Trophoblast cell (in vitro differentiated cells and primary cell): ENCODE data around the gene BMPR2.
A peak's percentile ranks its signal among the peaks of the same experiment; 100 is the strongest.
"Not testable (repeated sequence)": the region's sequence is repeated elsewhere in the genome, so short reads cannot be mapped to it uniquely, and the experiment has no call there.

ENCODE experiments used
- DNase-seq, 2 donors: peaks; one replicate each; pipeline ENCODE4 v3.0.0-alpha.2; 2016
- H2AFZ ChIP-seq: 2 replicates; pipeline ENCODE4 v1.6.1; 2013; ENCODE audit warnings: low read length, moderate library complexity, mild to moderate bottlenecking; ENCODE audit not compliant: insufficient read depth, poor library complexity
- H2AK5ac ChIP-seq: 2 replicates; pipeline ENCODE4 v1.6.1; 2013; ENCODE audit warnings: mild to moderate bottlenecking, low read length
- H2BK120ac ChIP-seq: 2 replicates; pipeline ENCODE4 v1.6.1; 2013; ENCODE audit warnings: low read length, mild to moderate bottlenecking, moderate library complexity; ENCODE audit not compliant: insufficient read depth, poor library complexity
- H2BK12ac ChIP-seq: 2 replicates; pipeline ENCODE4 v1.6.1; 2013; ENCODE audit warnings: mild to moderate bottlenecking, low read length, moderate library complexity
- H2BK5ac ChIP-seq: 2 replicates; pipeline ENCODE4 v1.6.1; 2013; ENCODE audit warnings: low read length, low read depth, moderate library complexity, mild to moderate bottlenecking; ENCODE audit not compliant: poor library complexity
- H3K14ac ChIP-seq: 2 replicates; pipeline ENCODE4 v1.6.1; 2013; ENCODE audit warnings: mild to moderate bottlenecking, low read length
- H3K18ac ChIP-seq: 2 replicates; pipeline ENCODE4 v1.6.1; 2013; ENCODE audit warnings: mild to moderate bottlenecking, low read length
- H3K23ac ChIP-seq: 2 replicates; pipeline ENCODE4 v1.6.1; 2013; ENCODE audit warnings: low read length
- H3K27ac ChIP-seq: 2 replicates; pipeline ENCODE4 v1.5.1; 2013; ENCODE audit warnings: low read depth, mild to moderate bottlenecking, inconsistent platforms, low read length, moderate library complexity
- H3K27me3 ChIP-seq: 2 replicates; pipeline ENCODE4 v1.6.1; 2013; ENCODE audit warnings: inconsistent platforms, mild to moderate bottlenecking, low read length, moderate library complexity; ENCODE audit not compliant: insufficient read depth
- H3K36me3 ChIP-seq, 2 experiments: 1 replicate in 1 of 2; 2 replicates in 1 of 2; pipeline ENCODE4 v1.6.1; 2013; ENCODE audit warnings: low read length in 2 of 2, mild to moderate bottlenecking in 2 of 2, moderate library complexity in 1 of 2; ENCODE audit not compliant: insufficient read depth in 2 of 2, control insufficient read depth in 1 of 2
- H3K4ac ChIP-seq: 2 replicates; pipeline ENCODE4 v1.6.1; 2013; ENCODE audit warnings: low read depth, mild to moderate bottlenecking, low read length, moderate library complexity
- H3K4me1 ChIP-seq, 2 experiments: 1 replicate in 1 of 2; 2 replicates in 1 of 2; pipeline ENCODE4 v1.6.1; 2013; ENCODE audit warnings: low read length in 2 of 2, mild to moderate bottlenecking in 2 of 2, moderate library complexity in 1 of 2; ENCODE audit not compliant: insufficient read depth in 2 of 2, control insufficient read depth in 1 of 2
- H3K4me2 ChIP-seq: 2 replicates; pipeline ENCODE4 v1.6.1; 2013; ENCODE audit warnings: inconsistent platforms, mild to moderate bottlenecking, low read length, moderate library complexity
- H3K4me3 ChIP-seq: 2 replicates; pipeline ENCODE4 v1.5.1; 2013; ENCODE audit warnings: mild to moderate bottlenecking, low read depth, low read length, inconsistent platforms
- H3K79me1 ChIP-seq: one replicate; pipeline ENCODE4 v1.6.1; 2013; ENCODE audit warnings: low read length
- H3K79me2 ChIP-seq: 2 replicates; pipeline ENCODE4 v1.6.1; 2013; ENCODE audit warnings: low read length, mild to moderate bottlenecking; ENCODE audit not compliant: control insufficient read depth, insufficient read depth, poor library complexity
- H3K9ac ChIP-seq: 2 replicates; pipeline ENCODE4 v1.6.1; 2013; ENCODE audit warnings: mild to moderate bottlenecking, low read length
- H3K9me3 ChIP-seq: 2 replicates; pipeline ENCODE4 v1.6.1; 2013; ENCODE audit warnings: low read depth, mild to moderate bottlenecking, control low read depth, inconsistent platforms, low read length; ENCODE audit not compliant: insufficient read depth
- H4K12ac ChIP-seq: 2 replicates; pipeline ENCODE4 v1.6.1; 2013; ENCODE audit warnings: low read depth, mild to moderate bottlenecking, low read length, moderate library complexity
- H4K8ac ChIP-seq: 2 replicates; pipeline ENCODE4 v1.6.1; 2013; ENCODE audit warnings: low read depth, mild to moderate bottlenecking, low read length, moderate library complexity
- H4K91ac ChIP-seq: one replicate; pipeline ENCODE4 v1.6.1; 2013; ENCODE audit warnings: low read depth, mild to moderate bottlenecking, low read length, moderate library complexity
- WGBS: extraction: QIAGEN DNeasy Blood & Tissue Kit; methylation state at CpG from one replicate; pipeline ENCODE4 v1.1.7; 2013; ENCODE audit warnings: missing lambda C conversion rate; ENCODE audit not compliant: insufficient read length, insufficient coverage; ENCODE audit errors: extremely low coverage; 5-methylcytosine and 5-hydroxymethylcytosine counted together

BMPR2 gene

GRCh38 chr2:202353430-202353829 lies 22.7 kb upstream of the BMPR2 start:
- H3K4ac ChIP-seq = no peak overlapping the region
- H2AFZ ChIP-seq = no peak overlapping the region
- no peaks in the 10 kb centered on the region for H3K4me1 ChIP-seq
- H3K9ac ChIP-seq = no peak overlapping the region
- DNase-seq = peak in 1 of 2 donors; percentile 34
- H4K91ac ChIP-seq = no peak overlapping the region
- H3K79me1 ChIP-seq = peaks cover 2% of the 10 kb centered on the region
- H2AK5ac ChIP-seq = no peak overlapping the region
- no peak overlapping the region for H3K23ac ChIP-seq
- H2BK12ac ChIP-seq = no peak overlapping the region
- no peak overlapping the region for H2BK5ac ChIP-seq
- H3K9me3 ChIP-seq = no peaks in the 10 kb centered on the region
- no peaks in the 10 kb centered on the region for H3K27me3 ChIP-seq
- no peak overlapping the region for H3K14ac ChIP-seq
- WGBS = no CpG with 5 or more reads among the region's 2 CpGs
- H2BK120ac ChIP-seq = no peak overlapping the region
- H3K79me2 ChIP-seq = no peaks in the 10 kb centered on the region
- no peak overlapping the region for H3K18ac ChIP-seq
- H3K4me2 ChIP-seq = no peak overlapping the region
- H4K8ac ChIP-seq = no peak overlapping the region
- no peak overlapping the region for H3K4me3 ChIP-seq
- no peaks in the 10 kb centered on the region for H3K36me3 ChIP-seq
- H3K27ac ChIP-seq = no peak overlapping the region
- H4K12ac ChIP-seq = no peak overlapping the region

GRCh38 chr2:202355993-202356505 lies 20.1 kb upstream of the BMPR2 start:
- Histone ChIP-seq H2BK5ac (no peak overlapping the region), H3K9me3 (no peaks in the 10 kb centered on the region), H3K14ac (no peak overlapping the region), H3K18ac (no peak overlapping the region), H3K4me3 (no peak overlapping the region), H4K8ac (no peak overlapping the region), H3K36me3 (no peaks in the 10 kb centered on the region), H4K91ac (no peak overlapping the region), H3K23ac (no peak overlapping the region), H3K27me3 (no peaks in the 10 kb centered on the region), H2BK120ac (no peak overlapping the region), H4K12ac (no peak overlapping the region), H3K4ac (no peak overlapping the region), H3K79me1 (peaks cover 14% of the 10 kb centered on the region), H3K79me2 (no peaks in the 10 kb centered on the region), H3K9ac (no peak overlapping the region), H3K4me2 (no peak overlapping the region), H3K4me1 (peaks cover 0 to 2% of the 10 kb centered on the region in 2 experiments), H3K27ac (no peak overlapping the region), H2AK5ac (no peak overlapping the region), H2AFZ (no peak overlapping the region), H2BK12ac (no peak overlapping the region)
- DNase-seq = no peak
- no CpG with 5 or more reads among the region's 1 CpG for WGBS

- peaks cover 25% of the 10 kb centered on the region for H3K79me1 ChIP-seq
- no CpG with 5 or more reads among the region's 8 CpGs for WGBS
Observed at GRCh38 chr2:202358924-202359323, 17.2 kb upstream of the BMPR2 start.

GRCh38 chr2:202360646-202361045 lies 15.5 kb upstream of the BMPR2 start:
- Histone ChIP-seq H3K79me2 (peaks cover 2% of the 10 kb centered on the region), H2BK5ac (peak overlapping the region; percentile 3), H2BK120ac (peak overlapping the region; percentile 84), H3K4ac (no peak overlapping the region), H2AK5ac (no peak overlapping the region), H3K9ac (no peak overlapping the region), H3K36me3 (no peaks in the 10 kb centered on the region), H3K4me2 (no peak overlapping the region), H3K9me3 (no peaks in the 10 kb centered on the region), H3K79me1 (peaks cover 25% of the 10 kb centered on the region), H4K8ac (no peak overlapping the region), H3K14ac (no peak overlapping the region), H3K27ac (peak overlapping the region; percentile 70), H3K4me3 (no peak overlapping the region), H3K4me1 (peaks cover 14 to 15% of the 10 kb centered on the region in 2 experiments), H3K23ac (no peak overlapping the region), H2AFZ (no peak overlapping the region), H3K27me3 (no peaks in the 10 kb centered on the region), H4K91ac (peak overlapping the region; percentile 20), H4K12ac (no peak overlapping the region), H2BK12ac (peak overlapping the region; percentile 81), H3K18ac (no peak overlapping the region)
- no CpG with 5 or more reads among the region's 2 CpGs for WGBS
- peak; percentile 36 to 79 for DNase-seq

More at GRCh38 chr2:202358924-202359323, 17.2 kb upstream of the BMPR2 start:
- not testable (repeated sequence) for H3K4me2 ChIP-seq, H2BK5ac ChIP-seq, H3K27me3 ChIP-seq, H3K9me3 ChIP-seq, H3K27ac ChIP-seq, H3K36me3 ChIP-seq, H3K14ac ChIP-seq, H2BK120ac ChIP-seq, H3K9ac ChIP-seq, H3K23ac ChIP-seq, H3K18ac ChIP-seq, H4K8ac ChIP-seq, H3K4me3 ChIP-seq, H3K4ac ChIP-seq, H2AFZ ChIP-seq, H4K91ac ChIP-seq, H3K79me2 ChIP-seq, DNase-seq, H2AK5ac ChIP-seq, H4K12ac ChIP-seq
- peaks cover 14 to 15% of the 10 kb centered on the region in 2 experiments for H3K4me1 ChIP-seq
- peak overlapping the region; percentile 57 for H2BK12ac ChIP-seq
